Loucy (cell line): ENCODE results near the gene CD19.
"Not testable (repeated sequence)": the region's sequence is repeated elsewhere in the genome, so short reads cannot be mapped to it uniquely, and the experiment has no call there.

Experiments used
- H2AFZ ChIP-seq: fragments of 200-600 bp; sonication (generic); 2 replicates; pipeline ENCODE4 v1.6.0; 2016; ENCODE audit warnings: antibody characterized with exemption, mild to moderate bottlenecking, low read length, moderate library complexity
- H3F3A ChIP-seq: fragments of 200-600 bp; 2 replicates; pipeline ENCODE4 v1.6.0; 2016; ENCODE audit warnings: antibody characterized with exemption, low read depth, mild to moderate bottlenecking
- H3K27me3 ChIP-seq: fragments of 200-600 bp; sonication (generic); 2 replicates; pipeline ENCODE4 v1.6.1; 2014; ENCODE audit warnings: low read length, mild to moderate bottlenecking; ENCODE audit not compliant: insufficient read depth, poor library complexity, severe bottlenecking
- H3K36me3 ChIP-seq: fragments of 200-600 bp; sonication (generic); 2 replicates; pipeline ENCODE4 v1.6.1; 2016; ENCODE audit warnings: low read length; ENCODE audit not compliant: insufficient read depth
- H3K4me1 ChIP-seq: fragments of 200-600 bp; sonication (generic); 2 replicates; pipeline ENCODE4 v1.5.1; 2014; ENCODE audit warnings: low read length, mild to moderate bottlenecking; ENCODE audit not compliant: insufficient read depth, poor library complexity, severe bottlenecking
- H3K4me2 ChIP-seq: fragments of 200-600 bp; sonication (generic); 2 replicates; pipeline ENCODE4 v1.6.0; 2014; ENCODE audit warnings: antibody characterized with exemption, low read length, low read depth, mild to moderate bottlenecking; ENCODE audit not compliant: poor library complexity, severe bottlenecking
- H3K4me3 ChIP-seq: fragments of 200-600 bp; sonication (generic); 2 replicates; pipeline ENCODE4 v1.5.1; 2014; ENCODE audit warnings: low read length, mild to moderate bottlenecking, mixed read lengths; ENCODE audit not compliant: poor library complexity, severe bottlenecking
- H3K79me2 ChIP-seq: fragments of 200-600 bp; sonication (generic); 2 replicates; pipeline ENCODE4 v1.6.1; 2014; ENCODE audit warnings: low read length; ENCODE audit not compliant: insufficient read depth
- H3K9ac ChIP-seq: fragments of 200-600 bp; sonication (generic); 2 replicates; pipeline ENCODE4 v1.6.0; 2014; ENCODE audit warnings: mild to moderate bottlenecking, low read depth, low read length, moderate library complexity; ENCODE audit not compliant: poor library complexity, severe bottlenecking
- H3K9me2 ChIP-seq: fragments of 200-600 bp; sonication (generic); replicated peaks from 2 replicates; pipeline ENCODE4 v1.6.1; 2016; ENCODE audit warnings: low read depth, low read length, mixed read lengths
- H3K9me3 ChIP-seq: fragments of 200-600 bp; sonication (generic); 2 replicates; pipeline ENCODE4 v1.6.1; 2014; ENCODE audit warnings: mild to moderate bottlenecking, antibody characterized with exemption, low read length, low read depth; ENCODE audit not compliant: insufficient read depth
- H4K20me1 ChIP-seq: fragments of 200-600 bp; sonication (generic); 2 replicates; pipeline ENCODE4 v1.6.0; 2014; ENCODE audit warnings: antibody characterized with exemption, low read length, mild to moderate bottlenecking; ENCODE audit not compliant: insufficient read depth, poor library complexity, severe bottlenecking
- CTCF ChIP-seq: fragments of 200-600 bp; sonication (generic); conservative IDR thresholded peaks from 2 replicates; pipeline ENCODE4 v1.5.1; 2014; ENCODE audit warnings: mild to moderate bottlenecking, antibody characterized with exemption, low read length
- EZH2phosphoT487 ChIP-seq: fragments of 200-600 bp; IDR thresholded peaks from 2 replicates; pipeline ENCODE4 v1.6.1; 2018; ENCODE audit warnings: antibody characterized with exemption, mild to moderate bottlenecking, moderate library complexity, borderline replicate concordance

CD19 gene

GRCh38 chr16:28924399-28924761, 7.4 kb upstream of the CD19 start:
- Histone ChIP-seq H3K9me2 (no peaks in the 10 kb centered on the region), H3K9me3 (no peaks in the 10 kb centered on the region), H3K36me3 (peaks cover 4% of the 10 kb centered on the region; the same call in 1 of the 2 replicates), H3K4me1 (peaks cover 16% of the 10 kb centered on the region), H3K9ac (peak overlapping the region; percentile 96), H3K27me3 (no peaks in the 10 kb centered on the region), H3F3A (peaks cover 6% of the 10 kb centered on the region; the same call in 1 of the 2 replicates), H4K20me1 (peaks cover 9% of the 10 kb centered on the region), H3K4me3 (peak overlapping the region; percentile 79), H3K79me2 (peaks cover 7% of the 10 kb centered on the region; the same call in 1 of the 2 replicates), H2AFZ (no peak overlapping the region), H3K4me2 (peak overlapping the region; percentile 89)
- TF ChIP-seq EZH2phosphoT487 (no peak), CTCF (no peak)

GRCh38 chr16:28924762-28925385, 6.9 kb upstream of the CD19 start, which contains the start of gene RABEP2:
RABEP2 (minus strand) TSS chr16:28925238; CDS start chr16:28925163, 75 bp downstream.
- Histone ChIP-seq H3K4me1 (peaks cover 16% of the 10 kb centered on the region), H3K9me3 (no peaks in the 10 kb centered on the region), H3K36me3 (no peaks in the 10 kb centered on the region), H3K9me2 (no peaks in the 10 kb centered on the region), H3F3A (peaks cover 6% of the 10 kb centered on the region; the same call in 1 of the 2 replicates), H3K4me3 (peak within 1 kb of the TSS; percentile 79), H2AFZ (peak within 1 kb of the TSS; percentile 96), H4K20me1 (peaks cover 9% of the 10 kb centered on the region), H3K9ac (peak within 1 kb of the TSS; percentile 96), H3K27me3 (no peaks in the 10 kb centered on the region), H3K4me2 (peak within 1 kb of the TSS; percentile 89), H3K79me2 (peaks cover 7% of the 10 kb centered on the region; the same call in 1 of the 2 replicates)
- TF ChIP-seq EZH2phosphoT487: no peak
- TF ChIP-seq CTCF: no peak

GRCh38 chr16:28925386-28926228, 6.2 kb upstream of the CD19 start:
- H3K9me3 ChIP-seq: no peaks in the 10 kb centered on the region
- H3K36me3 ChIP-seq: no peaks in the 10 kb centered on the region
- H3K27me3 ChIP-seq: no peaks in the 10 kb centered on the region
- TF ChIP-seq EZH2phosphoT487: no peak
- TF ChIP-seq CTCF: no peak
- peak overlapping the region; percentile 96 for H3K9ac ChIP-seq
- peak overlapping the region; percentile 96 for H2AFZ ChIP-seq
- peak overlapping the region; percentile 79 for H3K4me3 ChIP-seq
- H3K4me2 ChIP-seq: peak overlapping the region; percentile 89
- peaks cover 22% of the 10 kb centered on the region for H3K4me1 ChIP-seq
- peaks cover 9% of the 10 kb centered on the region for H4K20me1 ChIP-seq
- H3K79me2 ChIP-seq: peaks cover 7% of the 10 kb centered on the region; the same call in 1 of the 2 replicates
- peaks cover 9% of the 10 kb centered on the region; the same call in 1 of the 2 replicates for H3F3A ChIP-seq
- H3K9me2 ChIP-seq: no peaks in the 10 kb centered on the region

GRCh38 chr16:28926284-28926683, 5.5 kb upstream of the CD19 start:
- H4K20me1 ChIP-seq, H3K27me3 ChIP-seq, H3K9me2 ChIP-seq, H3K9me3 ChIP-seq, H3K79me2 ChIP-seq, H2AFZ ChIP-seq, H3K36me3 ChIP-seq: not testable (repeated sequence)
- H3F3A ChIP-seq: peaks cover 15% of the 10 kb centered on the region; the same call in 1 of the 2 replicates
- H3K4me3 ChIP-seq: peak overlapping the region; percentile 79
- H3K4me2 ChIP-seq: peak overlapping the region; percentile 89
- H3K4me1 ChIP-seq: peaks cover 29% of the 10 kb centered on the region
- peak overlapping the region; percentile 96 for H3K9ac ChIP-seq
